Measurements from ENCODE around the gene BCL11B.

Gene BCL11B

DNA sequence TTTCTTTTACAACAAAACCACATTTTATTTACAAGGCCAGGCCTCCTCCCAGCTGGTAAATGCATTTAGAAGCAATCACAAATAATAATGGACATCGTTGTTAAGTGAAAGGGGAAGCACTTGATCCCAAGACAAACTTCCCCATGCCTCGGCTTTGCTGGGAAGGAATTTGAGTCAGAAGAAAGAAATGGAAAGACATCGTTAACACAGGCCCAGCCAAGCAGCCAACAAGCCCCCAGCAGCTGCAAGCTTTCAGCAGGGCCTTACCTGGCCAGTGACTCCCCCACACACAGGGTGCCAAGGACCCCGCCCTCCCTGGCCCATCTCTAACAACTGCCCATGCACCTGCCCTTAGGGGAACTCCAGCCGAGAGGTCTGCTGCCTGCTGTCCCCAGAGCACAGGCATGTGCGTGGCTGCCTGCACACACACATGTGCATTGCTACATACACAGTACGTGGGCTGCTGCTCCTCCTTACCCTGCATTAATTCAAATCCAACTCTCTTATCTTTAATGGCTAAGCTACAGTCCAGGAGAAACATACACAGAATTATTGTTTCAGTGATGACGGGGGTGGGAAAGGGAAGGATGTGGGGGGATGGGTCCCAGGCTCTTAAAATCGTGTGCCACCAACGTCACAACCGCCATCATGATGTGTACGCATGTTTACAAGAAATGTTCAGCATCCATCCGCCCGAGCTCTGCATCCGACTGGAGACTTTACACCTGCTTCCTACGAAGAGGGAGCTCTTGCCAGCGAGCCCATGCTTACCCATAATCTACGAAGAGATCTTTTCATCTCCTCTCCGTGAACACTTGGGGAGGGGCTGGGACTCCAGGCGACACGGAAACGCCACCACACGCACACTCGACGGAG is 9.8 kb downstream of the BCL11B start:
- ChIA-PET CTCF (interaction anchor here (0.6 to 1.3 kb wide), 5 partner anchors 10 to 140 kb away, joined by 3 to 5 read pairs (median 3); partner anchors contain the start of gene BCL11B), POLR2A (interaction anchor here (0.6 to 4.2 kb wide), 4 partner anchors 8 to 35 kb away, joined by 3 to 21 read pairs (median 4); no protein-coding TSS in a partner anchor)
- TF ChIP-seq, protein P1, sequence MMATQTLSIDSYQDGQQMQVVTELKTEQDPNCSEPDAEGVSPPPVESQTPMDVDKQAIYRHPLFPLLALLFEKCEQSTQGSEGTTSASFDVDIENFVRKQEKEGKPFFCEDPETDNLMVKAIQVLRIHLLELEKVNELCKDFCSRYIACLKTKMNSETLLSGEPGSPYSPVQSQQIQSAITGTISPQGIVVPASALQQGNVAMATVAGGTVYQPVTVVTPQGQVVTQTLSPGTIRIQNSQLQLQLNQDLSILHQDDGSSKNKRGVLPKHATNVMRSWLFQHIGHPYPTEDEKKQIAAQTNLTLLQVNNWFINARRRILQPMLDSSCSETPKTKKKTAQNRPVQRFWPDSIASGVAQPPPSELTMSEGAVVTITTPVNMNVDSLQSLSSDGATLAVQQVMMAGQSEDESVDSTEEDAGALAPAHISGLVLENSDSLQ (IDR thresholded peaks at IDR 0.05) = no peak
- TF ChIP-seq NFRKB (IDR thresholded peaks at IDR 0.05) (no peak), SUZ12 (IDR thresholded peaks at IDR 0.05) (no peak), FOXA1 (IDR thresholded peaks at IDR 0.05) (no peak)
- no peak for DNase-seq (ENCODE audit: extremely low spot score)

DNA sequence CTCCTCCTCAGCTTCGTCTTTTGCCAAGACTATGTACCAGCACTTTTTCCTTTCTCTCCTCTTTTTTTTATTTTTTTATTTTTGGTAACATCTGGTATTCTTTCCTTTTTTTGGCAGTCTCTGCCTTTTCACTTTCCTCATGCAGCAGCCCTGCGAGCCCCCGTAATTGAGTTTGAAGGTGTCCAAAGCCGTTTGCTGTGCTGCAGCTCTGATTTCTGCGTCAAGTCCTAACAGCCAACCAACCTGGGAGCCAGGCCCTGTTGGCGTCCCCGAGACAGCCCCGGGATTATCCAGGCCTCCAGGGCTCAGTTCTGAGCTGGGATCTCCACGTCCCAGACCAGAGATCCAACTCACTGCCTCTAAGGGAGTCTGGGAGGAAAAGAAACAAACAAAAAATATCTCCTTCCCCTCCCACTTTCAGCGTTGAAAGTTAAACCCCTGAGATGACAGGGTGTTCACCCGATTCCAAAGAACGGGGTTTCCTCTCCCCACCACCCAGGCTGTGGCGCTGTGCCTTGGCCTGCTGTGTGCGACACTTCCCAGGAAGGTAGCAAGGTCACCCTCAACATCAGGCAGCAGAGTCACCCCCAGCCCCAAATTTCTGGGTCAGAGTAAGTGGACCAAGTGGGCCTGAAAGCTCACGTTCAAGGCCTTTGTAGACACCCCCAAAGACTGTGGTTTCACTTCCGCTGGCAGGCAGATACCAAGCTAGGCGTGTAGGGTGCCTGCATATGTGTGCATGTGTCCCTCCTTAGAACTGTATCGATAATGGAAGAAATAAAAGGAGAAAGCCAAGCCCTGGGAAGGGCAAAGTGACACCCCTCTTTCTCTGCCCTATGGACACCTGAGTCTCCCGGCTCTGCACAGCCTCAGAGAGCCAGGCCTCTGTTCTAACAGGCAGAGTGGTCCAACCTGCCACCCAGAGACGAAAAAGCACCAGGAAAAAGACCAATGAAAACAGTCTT is 11.1 kb downstream of the BCL11B start:
- POLR2A ChIA-PET = no interaction called here
- CTCF ChIA-PET = interaction anchor here (0.6 to 1.0 kb wide), 3 partner anchors 41 to 204 kb away, joined by 3 read pairs; no protein-coding TSS in a partner anchor
- DNase-seq (ENCODE audit: extremely low spot score) = no peak

DNA sequence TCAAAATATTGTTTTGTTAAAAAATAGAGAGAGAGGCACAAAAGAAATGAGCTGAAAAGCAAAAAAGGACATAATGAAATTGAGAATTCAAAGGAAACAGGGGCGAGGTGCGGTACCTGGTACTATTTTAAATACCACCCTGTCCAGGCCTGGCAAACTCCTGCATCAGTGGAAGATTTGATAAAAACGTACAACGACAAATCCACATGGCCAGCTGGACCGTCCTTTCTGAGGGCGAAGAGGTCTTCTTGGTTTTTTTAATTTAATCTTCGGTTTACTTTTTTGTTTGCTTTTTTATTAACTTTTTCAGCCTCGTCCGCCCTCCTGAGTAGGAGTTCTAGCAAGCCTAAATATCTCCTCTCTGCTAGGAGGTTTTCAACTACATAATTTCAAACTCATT is 11.9 kb downstream of the BCL11B start:
- ChIA-PET POLR2A (no interaction called here), CTCF (interaction anchor here (0.6 kb wide), 1 partner anchor 205 kb away, joined by 3 read pairs; no protein-coding TSS in a partner anchor)
- TF ChIP-seq FOXA1 (IDR thresholded peaks at IDR 0.05) = no peak
- TF ChIP-seq, protein P1 (IDR thresholded peaks at IDR 0.05) = no peak
- TF ChIP-seq FOXM1 (IDR thresholded peaks at IDR 0.05; ENCODE audit: borderline replicate concordance) = no peak
- no peak for TF ChIP-seq L3MBTL2 (conservative IDR thresholded peaks at IDR 0.05)
- no peak for TF ChIP-seq TARDBP (IDR thresholded peaks at IDR 0.05)
- no peak for TF ChIP-seq ZNF384 (IDR thresholded peaks at IDR 0.05)
- TF ChIP-seq ELF4 (IDR thresholded peaks at IDR 0.05) = no peak
- no peak for TF ChIP-seq SP1 (IDR thresholded peaks at IDR 0.05)
- no peak for TF ChIP-seq NFRKB (IDR thresholded peaks at IDR 0.05)
- TF ChIP-seq CTBP1 (IDR thresholded peaks at IDR 0.05; ENCODE audit: borderline replicate concordance) = no peak
- no peak for TF ChIP-seq LEF1 (IDR thresholded peaks at IDR 0.05; ENCODE audit: borderline replicate concordance)
- TF ChIP-seq BHLHE40 (IDR thresholded peaks at IDR 0.05; ENCODE audit: borderline replicate concordance) = no peak
- TF ChIP-seq HDGF (IDR thresholded peaks at IDR 0.05; ENCODE audit: borderline replicate concordance) = no peak
- TF ChIP-seq SUZ12 (IDR thresholded peaks at IDR 0.05) = no peak
- TF ChIP-seq ARNT (IDR thresholded peaks at IDR 0.05) = no peak
- TF ChIP-seq FOXK2 (IDR thresholded peaks at IDR 0.05) = no peak
- no peak for DNase-seq (ENCODE audit: extremely low spot score)

More for the DNA sequence above, 11.1 kb downstream of the BCL11B start:
- TF ChIP-seq ELF4 (IDR thresholded peaks at IDR 0.05) (no peak), LEF1 (IDR thresholded peaks at IDR 0.05; ENCODE audit: borderline replicate concordance) (no peak), TARDBP (IDR thresholded peaks at IDR 0.05) (no peak), HDGF (IDR thresholded peaks at IDR 0.05; ENCODE audit: borderline replicate concordance) (no peak), BHLHE40 (IDR thresholded peaks at IDR 0.05; ENCODE audit: borderline replicate concordance) (no peak)

DNA sequence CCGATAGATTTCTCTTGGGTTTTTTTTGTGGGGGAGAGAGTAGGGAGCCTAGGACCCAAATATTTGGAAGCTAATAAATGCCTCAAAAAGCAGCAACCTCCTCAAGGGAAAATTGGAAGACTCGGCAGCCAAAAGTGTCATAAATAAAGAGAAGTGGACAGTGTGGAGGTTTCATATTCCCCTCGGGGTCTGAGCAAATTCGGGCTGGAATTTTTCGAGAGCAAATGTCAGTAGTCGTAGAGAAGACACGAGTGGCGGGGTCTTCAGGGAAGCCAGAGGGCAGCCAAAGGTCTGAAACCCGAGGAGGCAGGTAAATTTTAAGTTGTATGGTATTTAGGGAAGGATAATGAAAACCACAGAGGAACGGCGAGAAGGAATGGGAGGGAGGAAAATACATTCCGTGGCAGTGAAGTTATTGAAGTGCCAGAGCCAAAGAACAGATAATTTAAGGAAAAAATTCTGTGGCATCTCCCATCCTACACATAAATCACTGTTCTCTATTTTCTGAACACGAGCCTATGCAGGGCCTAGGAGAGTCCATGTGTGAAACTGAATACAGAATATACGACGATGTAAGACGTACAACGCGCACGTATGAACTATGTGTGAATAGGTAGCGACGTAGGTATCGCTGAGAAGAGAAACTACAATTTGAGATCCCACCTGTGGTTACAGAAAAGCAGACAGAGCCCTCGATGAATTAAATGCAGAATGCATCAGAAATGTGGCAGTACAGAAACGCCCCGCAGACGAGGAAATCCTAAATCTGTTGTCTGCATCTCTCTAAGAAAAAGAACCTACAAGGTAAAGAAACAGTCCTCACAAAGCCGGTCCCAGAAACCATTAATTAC is 12.9 kb downstream of the BCL11B start:
- CTCF ChIA-PET = interaction anchor here (0.7 kb wide), 1 partner anchor 9 kb away, joined by 3 read pairs; no protein-coding TSS in a partner anchor
- TF ChIP-seq, protein P1 (IDR thresholded peaks at IDR 0.05) = peak; percentile 63
- no peak for TF ChIP-seq ARNT (IDR thresholded peaks at IDR 0.05)
- POLR2A ChIA-PET = no interaction called here
- no peak for DNase-seq (ENCODE audit: extremely low spot score)

DNA sequence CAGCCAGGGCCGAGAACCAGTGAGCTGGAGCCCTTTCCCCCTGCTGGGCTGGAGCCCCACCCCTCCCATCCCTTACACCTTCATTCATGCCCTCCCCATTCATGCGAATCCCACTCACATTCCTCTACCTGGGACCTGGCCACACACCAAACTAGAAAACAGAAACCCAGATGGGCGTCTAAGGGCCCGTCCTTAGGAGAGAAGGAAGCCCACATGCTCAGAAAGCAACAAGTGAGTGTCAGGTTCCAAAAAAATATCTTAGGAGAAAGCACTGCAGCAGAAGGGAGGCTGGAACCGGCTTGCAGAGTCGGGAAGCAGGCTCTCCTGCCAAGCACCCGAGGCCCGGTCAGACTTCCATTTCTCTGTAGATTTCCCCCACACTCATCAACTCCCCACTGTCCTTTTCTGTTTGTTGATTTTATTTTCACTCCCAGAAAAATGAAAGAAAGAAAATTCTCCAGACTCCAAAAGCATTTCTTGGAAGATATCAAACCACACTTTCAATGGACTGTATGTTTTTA is 13.6 kb downstream of the BCL11B start:
- ChIA-PET POLR2A (no interaction called here), CTCF (interaction anchor here (0.6 to 0.7 kb wide), 2 partner anchors 10 to 139 kb away, joined by 3 to 4 read pairs; no protein-coding TSS in a partner anchor)
- no peak for DNase-seq (ENCODE audit: extremely low spot score)
- TF ChIP-seq SUZ12 (IDR thresholded peaks at IDR 0.05) (no peak), SP1 (IDR thresholded peaks at IDR 0.05) (no peak), FOXA1 (IDR thresholded peaks at IDR 0.05) (no peak), HDGF (IDR thresholded peaks at IDR 0.05; ENCODE audit: borderline replicate concordance) (no peak), NFRKB (IDR thresholded peaks at IDR 0.05) (no peak), FOXK2 (IDR thresholded peaks at IDR 0.05) (no peak), ELF4 (IDR thresholded peaks at IDR 0.05) (no peak), FOXM1 (IDR thresholded peaks at IDR 0.05; ENCODE audit: borderline replicate concordance) (no peak), ARNT (IDR thresholded peaks at IDR 0.05) (no peak), L3MBTL2 (conservative IDR thresholded peaks at IDR 0.05) (no peak), CTBP1 (IDR thresholded peaks at IDR 0.05; ENCODE audit: borderline replicate concordance) (no peak), ZNF384 (IDR thresholded peaks at IDR 0.05) (no peak), LEF1 (IDR thresholded peaks at IDR 0.05; ENCODE audit: borderline replicate concordance) (no peak), TARDBP (IDR thresholded peaks at IDR 0.05) (no peak)
- TF ChIP-seq, protein P1 (IDR thresholded peaks at IDR 0.05) = no peak

All from HEK293T (cell line).